HFFc6 (cell line): ENCODE measurements around the gene LHX8. TPM values are rescaled to one million over a fixed set of nuclear protein-coding genes. Genes with fewer than 3 reads are reported as not detected.

Experiments
- DNase-seq: peaks from one replicate; pipeline ENCODE4 v3.0.0-alpha.2; 2018
- H3K27ac Mint-ChIP-seq: 2 replicates; pipeline ENCODE4 v1.8.0; 2020; ENCODE audit warnings: mild to moderate bottlenecking, mixed read lengths
- H3K27me3 Mint-ChIP-seq: 2 replicates; pipeline ENCODE4 v1.8.0; 2021; ENCODE audit warnings: mild to moderate bottlenecking, moderate library complexity, mixed read lengths; ENCODE audit not compliant: insufficient read depth
- H3K36me3 Mint-ChIP-seq: 2 replicates; pipeline ENCODE4 v1.8.0; 2021; ENCODE audit warnings: low read depth, mixed read lengths
- H3K4me1 Mint-ChIP-seq: 2 replicates; pipeline ENCODE4 v1.8.0; 2020; ENCODE audit warnings: low read depth, mixed read lengths
- H3K4me3 Mint-ChIP-seq: 2 replicates; pipeline ENCODE4 v1.8.0; 2020; ENCODE audit warnings: mild to moderate bottlenecking, moderate library complexity, mixed read lengths
- H3K9me3 Mint-ChIP-seq: 2 replicates; pipeline ENCODE4 v1.8.0; 2020; ENCODE audit warnings: mild to moderate bottlenecking, mixed read lengths
- CTCF ChIP-seq: fragments of 200-600 bp; sonication (generic); IDR thresholded peaks from 2 replicates; pipeline ENCODE4 v1.5.0; 2021; ENCODE audit warnings: antibody characterized with exemption, mild to moderate bottlenecking
- total RNA-seq, 6 experiments: library from RNA; stranded (reverse); fragmentation: NEBNext Ultra II Directional; extraction: Animal tissue kit (Norgen Biotek cat#: 25700); gene quantifications; 2 replicates in 1 of 6; 3 replicates in 5 of 6; pipeline ENCODE4 v1.2.3, GENCODE V29; 2021

Gene LHX8
- total RNA-seq, 6 experiments from 2014 or later, result not detected

GRCh38 chr1:75134647-75135572 lies 722 bp downstream of the LHX8 start:
- H3K27ac Mint-ChIP-seq, result no peak overlapping the region
- peaks cover 21% of the 10 kb centered on the region for H3K4me1 Mint-ChIP-seq
- TF ChIP-seq CTCF, result no peak
- no peaks in the 10 kb centered on the region; the same call in 1 of the 2 replicates for H3K9me3 Mint-ChIP-seq
- H3K4me3 Mint-ChIP-seq, result peak overlapping the region; percentile 81
- no peak for DNase-seq
- H3K27me3 Mint-ChIP-seq, result peaks cover 56% of the 10 kb centered on the region
- no peaks in the 10 kb centered on the region; the same call in 1 of the 2 replicates for H3K36me3 Mint-ChIP-seq

GRCh38 chr1:75135573-75136194 lies 1.5 kb downstream of the LHX8 start:
- H3K9me3 Mint-ChIP-seq, result no peaks in the 10 kb centered on the region; the same call in 1 of the 2 replicates
- H3K27ac Mint-ChIP-seq, result no peak overlapping the region
- DNase-seq, result no peak
- H3K4me1 Mint-ChIP-seq, result peaks cover 21% of the 10 kb centered on the region
- peaks cover 56% of the 10 kb centered on the region for H3K27me3 Mint-ChIP-seq
- H3K4me3 Mint-ChIP-seq, result peak overlapping the region; percentile 81
- no peaks in the 10 kb centered on the region; the same call in 1 of the 2 replicates for H3K36me3 Mint-ChIP-seq
- no peak for TF ChIP-seq CTCF

GRCh38 chr1:75136195-75136815 lies 2.1 kb downstream of the LHX8 start:
- H3K27me3 Mint-ChIP-seq, result peaks cover 50% of the 10 kb centered on the region
- DNase-seq, result no peak
- H3K4me3 Mint-ChIP-seq, result no peak overlapping the region
- peaks cover 21% of the 10 kb centered on the region for H3K4me1 Mint-ChIP-seq
- H3K36me3 Mint-ChIP-seq, result no peaks in the 10 kb centered on the region; the same call in 1 of the 2 replicates
- no peak for TF ChIP-seq CTCF
- no peaks in the 10 kb centered on the region; the same call in 1 of the 2 replicates for H3K9me3 Mint-ChIP-seq
- no peak overlapping the region for H3K27ac Mint-ChIP-seq

- DNase-seq, result no peak
Measured at GRCh38 chr1:75136921-75137641, 2.9 kb downstream of the LHX8 start.

More at GRCh38 chr1:75136921-75137641, 2.9 kb downstream of the LHX8 start:
- no peak for TF ChIP-seq CTCF
- Mint-ChIP-seq H3K4me1 (peaks cover 21% of the 10 kb centered on the region), H3K27me3 (peaks cover 47% of the 10 kb centered on the region), H3K27ac (no peak overlapping the region), H3K36me3 (no peaks in the 10 kb centered on the region; the same call in 1 of the 2 replicates), H3K4me3 (no peak overlapping the region), H3K9me3 (no peaks in the 10 kb centered on the region; the same call in 1 of the 2 replicates)
